GM19238 (cell line): Measurements from ENCODE around the gene B3GNT2.
"Not testable (repeated sequence)": the region's sequence is repeated elsewhere in the genome, so short reads cannot be mapped to it uniquely, and the experiment has no call there.

Source experiments
- DNase-seq: peaks from one replicate; pipeline ENCODE4 v3.0.0; 2011; ENCODE audit warnings: low spot score; ENCODE audit not compliant: insufficient read length

The B3GNT2 gene

DNA sequence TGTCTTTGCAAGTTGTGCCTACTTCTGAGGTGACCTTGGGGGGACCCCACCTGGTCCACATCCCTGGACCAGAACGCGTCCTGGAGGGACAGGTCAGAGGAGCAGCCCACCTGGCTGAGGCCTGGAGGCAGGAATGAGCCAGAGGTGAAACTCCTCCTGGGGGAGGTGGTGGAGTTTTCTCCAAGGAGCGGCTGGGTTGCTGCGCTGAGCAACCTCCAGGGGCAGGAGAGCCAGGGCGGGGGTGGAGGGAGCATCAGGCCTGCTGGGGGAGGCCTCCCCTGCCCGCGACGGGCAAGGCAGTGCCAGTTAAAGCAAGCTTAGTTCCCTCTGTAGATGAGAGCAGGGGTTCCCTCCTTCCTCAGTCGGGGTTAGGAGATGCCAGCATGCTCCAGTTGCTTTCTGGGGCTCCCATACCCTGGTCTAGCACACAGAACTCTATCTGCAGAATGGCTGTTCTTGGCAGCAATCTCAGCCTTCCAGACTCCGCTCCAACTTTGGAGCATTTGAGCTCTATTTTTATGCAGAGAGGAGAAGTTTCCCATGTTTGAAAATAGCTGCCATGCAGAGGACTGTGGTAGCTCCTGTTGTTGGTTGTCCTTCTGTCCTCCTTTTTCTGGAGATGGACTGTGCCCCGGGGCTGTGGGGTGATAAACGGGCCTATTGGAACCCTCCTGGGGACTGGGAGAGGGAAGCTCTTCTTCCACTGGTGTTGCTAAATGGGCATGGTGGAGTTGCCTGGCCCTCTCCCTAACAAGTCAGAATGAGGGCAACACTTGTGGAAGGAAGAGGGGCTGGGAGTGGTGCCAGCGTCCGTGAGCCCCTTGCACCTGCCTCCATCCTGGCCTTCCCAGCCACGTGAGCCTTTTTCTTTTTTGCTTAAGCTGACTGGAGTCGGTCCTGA, 39.1 kb downstream of the B3GNT2 start:
- no peak for DNase-seq

DNA sequence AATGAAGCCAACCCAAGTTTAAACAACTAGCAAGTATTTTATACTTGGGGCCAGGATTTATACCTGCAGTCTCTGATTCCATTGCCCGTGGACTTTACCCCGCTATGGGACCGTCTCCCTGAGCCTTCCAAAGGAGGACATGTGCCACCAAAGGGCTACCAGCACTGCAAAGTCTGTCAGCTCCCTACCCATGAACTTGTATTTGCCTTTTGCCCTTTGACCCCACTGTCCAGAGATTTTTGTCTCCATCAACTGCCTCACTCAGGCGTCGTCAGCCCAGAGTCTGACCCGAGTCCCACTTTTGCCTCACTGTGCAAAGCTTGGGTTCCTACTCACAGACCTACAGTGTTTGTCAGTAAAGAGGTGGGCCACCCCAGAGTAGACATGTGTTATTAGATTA, 40.6 kb downstream of the B3GNT2 start:
- DNase-seq: no peak

DNA sequence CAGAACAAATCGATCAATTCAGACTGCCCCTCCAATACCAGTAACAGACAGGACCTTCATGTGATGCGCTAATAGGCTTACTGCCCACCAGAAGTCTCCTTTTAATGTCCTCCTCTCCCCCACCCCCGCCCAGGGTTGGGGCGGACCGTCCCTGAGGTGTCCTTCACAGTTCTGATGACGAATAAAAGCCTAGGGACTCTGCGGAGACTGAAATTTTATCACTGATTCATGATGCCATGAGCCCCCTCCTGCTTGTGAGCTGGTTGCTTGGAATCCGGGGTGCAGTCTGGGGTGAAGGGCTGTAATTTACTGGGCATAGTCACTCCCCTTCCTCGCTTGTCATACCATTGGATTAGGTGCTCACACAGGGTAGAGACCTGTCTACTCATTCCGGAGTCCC, 42.3 kb downstream of the B3GNT2 start:
- DNase-seq: no peak

DNA sequence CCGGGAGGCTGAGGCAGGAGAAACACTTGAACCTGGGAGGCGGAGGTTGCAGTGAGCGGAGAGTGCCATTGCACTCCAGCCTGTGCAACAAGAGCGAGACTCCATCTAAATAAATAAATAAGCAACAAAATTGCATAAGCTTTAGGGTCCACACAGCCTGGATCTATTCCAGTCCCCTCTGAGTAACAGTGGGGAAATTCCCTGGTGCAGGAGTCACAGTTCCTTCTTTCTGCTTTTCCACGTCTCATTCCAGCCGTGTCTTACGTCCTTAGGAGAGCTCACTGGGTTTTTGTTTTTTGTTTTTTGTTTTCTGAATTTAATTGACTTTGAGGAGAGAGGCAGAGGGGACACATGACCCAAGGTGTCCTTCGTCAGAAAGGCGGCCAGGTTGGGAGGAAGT, 44.6 kb downstream of the B3GNT2 start:
- no peak for DNase-seq

DNA sequence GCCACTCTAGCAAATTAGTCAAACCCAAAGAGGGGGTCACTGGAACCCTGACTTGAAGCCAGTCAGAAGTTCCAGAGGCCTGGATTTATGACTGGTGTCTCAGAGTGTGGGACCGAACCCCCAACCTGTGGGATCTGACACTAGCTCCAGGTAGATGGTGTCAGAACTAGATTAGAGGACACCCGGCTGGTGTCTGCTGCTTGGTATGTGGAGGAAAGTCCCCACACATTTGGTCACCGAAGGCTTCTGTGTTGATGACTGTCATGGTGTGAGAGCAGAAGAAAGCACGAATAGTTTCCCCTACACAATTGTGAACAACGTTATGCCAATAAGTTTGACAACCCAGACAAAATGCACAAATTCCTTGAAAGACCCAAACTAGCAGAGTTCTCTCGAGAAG, 48.1 kb downstream of the B3GNT2 start:
- DNase-seq: no peak

DNA sequence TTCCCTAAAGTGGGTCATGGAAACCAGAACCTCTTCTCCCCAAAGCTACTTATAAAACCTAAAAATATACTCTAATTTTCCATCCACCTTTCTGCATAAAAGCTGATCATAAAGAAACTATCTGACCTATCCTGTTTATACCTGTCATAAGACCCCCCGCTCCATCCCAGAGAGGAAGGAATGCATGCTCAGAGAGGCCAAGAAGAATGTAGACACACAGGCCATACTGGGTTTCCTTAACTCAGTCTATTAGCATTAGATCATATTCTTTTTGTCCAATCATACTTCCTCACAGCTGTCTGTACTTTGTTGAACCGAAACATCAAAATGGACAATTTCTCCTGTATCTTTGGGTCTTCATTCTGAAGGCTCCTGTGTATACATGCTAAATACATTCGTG, 52.3 kb downstream of the B3GNT2 start:
- no peak for DNase-seq

DNA sequence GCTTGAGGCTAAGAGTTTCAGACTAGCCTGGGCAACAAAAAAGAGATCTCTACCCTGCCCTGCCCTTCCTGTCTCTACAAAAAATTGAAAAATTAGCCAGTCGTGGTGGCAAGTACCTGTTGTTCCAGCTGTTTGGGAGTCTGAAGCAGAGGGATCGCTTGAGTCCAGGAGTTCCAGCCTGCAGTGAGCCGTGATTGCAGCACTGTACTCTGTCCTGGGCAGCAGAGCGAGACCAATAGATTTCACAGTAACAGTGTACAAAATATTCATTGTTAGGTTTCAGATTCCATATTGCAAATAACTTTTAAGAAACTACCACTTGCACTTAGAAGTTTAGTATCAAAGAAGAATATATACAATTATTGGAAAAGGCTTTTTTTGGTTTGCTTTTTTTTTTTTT, 54.3 kb downstream of the B3GNT2 start:
- DNase-seq: no peak

DNA sequence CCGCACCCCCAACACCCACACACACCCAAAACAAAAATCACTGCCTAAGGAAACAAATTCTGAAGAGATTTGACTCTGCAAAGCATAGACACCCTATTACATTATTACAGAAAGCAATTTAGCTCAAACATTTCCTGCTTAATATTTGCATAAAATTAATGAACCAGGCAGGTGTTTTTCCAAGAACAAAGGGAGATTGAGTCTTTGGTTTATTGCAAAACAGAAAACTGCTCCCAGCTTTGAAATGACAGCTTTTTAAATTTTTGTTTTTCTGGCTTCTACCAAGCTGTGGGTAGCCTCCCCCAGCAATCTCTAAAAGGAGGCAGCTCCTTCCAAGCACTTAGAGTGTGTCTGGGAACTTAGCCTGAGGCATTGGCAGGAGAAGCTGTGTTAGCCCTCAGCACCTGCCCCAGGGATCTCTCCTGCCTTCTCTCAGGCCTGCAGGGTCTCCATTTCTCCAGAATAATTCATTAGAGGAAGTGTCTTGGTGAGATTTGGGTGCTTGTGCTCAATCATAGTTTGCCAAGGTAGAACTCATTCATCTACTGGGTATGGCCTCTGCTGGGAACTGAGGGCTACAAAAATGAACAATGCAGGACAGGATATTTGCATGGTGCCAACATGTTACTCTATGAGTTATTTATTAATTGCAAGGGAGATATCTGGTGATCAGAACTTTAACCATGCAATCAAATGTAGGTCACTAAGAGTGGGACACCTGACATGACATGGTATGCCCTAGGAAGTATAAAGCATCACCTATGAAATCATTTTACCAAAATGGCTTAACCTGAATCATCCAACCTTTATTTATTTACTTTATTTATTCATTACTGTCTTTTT, 58.7 kb downstream of the B3GNT2 start:
- no peak for DNase-seq

DNA sequence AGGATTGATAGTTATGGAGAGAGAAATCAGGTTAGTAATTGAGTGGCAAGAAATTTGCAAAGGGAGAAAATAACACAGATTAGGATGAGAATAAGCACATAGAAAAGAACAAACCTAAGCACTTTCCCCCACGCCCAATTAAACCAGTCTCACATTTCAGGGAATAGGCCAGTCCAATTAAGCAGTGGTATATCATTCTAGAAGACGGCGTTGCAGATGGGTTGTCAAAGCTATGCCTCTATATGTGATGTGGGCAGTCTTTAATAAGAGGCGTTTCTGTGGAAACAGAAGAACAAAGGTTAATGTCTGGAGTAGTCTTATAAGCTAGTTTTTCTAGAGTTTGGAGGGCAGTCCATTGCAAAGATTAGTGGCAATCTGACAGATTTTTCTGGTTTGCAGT, 61.6 kb downstream of the B3GNT2 start:
- no peak for DNase-seq

DNA sequence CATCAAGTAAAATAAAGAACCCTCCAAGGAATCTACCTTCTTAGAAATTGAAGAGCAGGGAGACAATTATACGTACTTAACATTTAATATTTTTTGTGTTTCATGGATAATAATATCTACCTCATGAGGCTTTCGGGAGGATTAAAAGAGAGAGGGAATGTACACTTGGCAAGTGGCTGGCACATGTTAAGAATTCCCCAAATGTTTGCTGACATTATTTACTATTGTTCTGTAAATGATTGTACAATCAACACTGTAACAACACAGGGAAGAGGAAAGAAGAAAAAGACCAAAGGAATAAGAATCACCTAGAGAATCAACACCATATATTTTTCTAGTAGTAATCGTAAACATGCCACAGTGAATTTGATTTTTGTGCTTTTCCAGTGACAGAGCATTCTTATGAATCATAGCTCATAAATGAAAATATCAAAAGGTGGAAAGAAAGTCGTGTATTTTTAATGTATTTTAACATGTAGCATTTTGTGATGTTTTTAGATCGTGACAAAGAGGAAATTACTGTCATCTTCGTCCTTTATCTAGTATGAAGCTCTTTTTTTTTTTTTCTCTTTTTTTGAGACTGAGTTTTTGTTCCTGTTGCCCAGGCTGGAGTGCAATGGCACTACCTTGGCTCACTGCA, 67.3 kb downstream of the B3GNT2 start:
- DNase-seq: no peak

DNA sequence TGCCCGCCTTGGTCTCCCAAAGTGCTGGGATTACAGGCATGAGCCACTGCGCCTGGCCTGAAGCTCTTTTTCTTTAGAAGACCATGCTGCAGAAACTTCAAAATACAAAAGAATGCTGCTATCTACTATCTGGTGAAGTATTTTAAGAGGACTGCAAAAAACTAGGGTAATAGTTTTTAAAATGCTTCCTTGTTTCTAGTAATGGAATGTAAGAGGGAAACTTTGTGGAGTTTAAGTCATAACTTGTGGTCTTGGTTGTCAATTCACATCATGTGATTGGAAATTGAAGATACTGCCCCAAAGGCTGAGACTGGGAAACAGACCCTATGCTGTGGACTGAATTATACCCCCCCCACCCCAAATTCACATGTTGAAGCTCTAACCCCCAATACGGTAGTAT, 68.3 kb downstream of the B3GNT2 start:
- DNase-seq: no peak

DNA sequence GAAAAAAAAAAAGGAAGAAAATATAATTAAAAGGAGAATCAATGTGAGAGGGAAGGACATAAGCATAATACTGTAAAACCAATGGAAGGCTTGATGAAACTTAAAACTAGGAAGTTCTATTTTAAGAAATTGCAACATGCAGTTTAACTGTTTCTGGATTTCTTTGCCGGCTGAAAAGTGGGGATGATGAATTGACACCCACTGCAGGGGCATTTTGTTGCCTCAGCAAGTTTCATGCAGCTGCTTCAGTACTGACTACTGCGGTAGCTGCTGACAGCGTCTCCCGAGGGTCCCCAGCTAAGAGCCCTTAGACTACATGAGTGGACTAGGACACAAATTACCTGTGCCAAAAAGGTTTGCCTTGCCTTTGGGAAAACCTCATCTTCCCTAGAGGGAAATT, 69.2 kb downstream of the B3GNT2 start:
- DNase-seq: no peak

DNA sequence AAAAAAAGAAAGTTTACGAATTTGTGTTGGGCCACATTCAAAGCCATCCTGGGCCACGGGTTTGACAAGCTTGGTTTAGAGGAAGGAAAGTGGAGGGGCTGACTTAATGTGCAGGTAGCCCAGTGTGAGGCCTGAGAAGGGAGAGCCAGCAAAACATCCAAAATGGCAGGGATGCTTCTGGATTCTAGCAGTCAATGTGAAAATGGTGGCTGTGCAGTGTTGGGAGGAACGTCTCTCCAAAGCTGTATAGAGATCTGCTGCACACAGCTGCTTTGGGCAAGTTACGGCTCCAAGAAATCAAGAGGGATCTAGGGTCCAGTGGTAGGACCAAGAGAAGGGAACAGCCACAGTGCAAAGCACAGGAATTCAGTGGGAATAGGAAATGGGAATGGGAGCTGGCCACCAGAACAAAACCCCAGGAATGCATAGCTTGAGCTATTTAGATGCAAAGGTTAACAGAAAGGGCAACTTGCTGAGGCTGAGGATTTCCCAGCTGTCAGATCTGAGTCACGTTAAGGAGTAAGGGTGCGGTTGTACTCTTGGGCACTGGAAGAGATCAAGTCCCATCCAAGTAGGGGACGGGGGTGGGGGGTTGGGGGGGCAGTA, 70.6 kb downstream of the B3GNT2 start:
- no peak for DNase-seq

DNA sequence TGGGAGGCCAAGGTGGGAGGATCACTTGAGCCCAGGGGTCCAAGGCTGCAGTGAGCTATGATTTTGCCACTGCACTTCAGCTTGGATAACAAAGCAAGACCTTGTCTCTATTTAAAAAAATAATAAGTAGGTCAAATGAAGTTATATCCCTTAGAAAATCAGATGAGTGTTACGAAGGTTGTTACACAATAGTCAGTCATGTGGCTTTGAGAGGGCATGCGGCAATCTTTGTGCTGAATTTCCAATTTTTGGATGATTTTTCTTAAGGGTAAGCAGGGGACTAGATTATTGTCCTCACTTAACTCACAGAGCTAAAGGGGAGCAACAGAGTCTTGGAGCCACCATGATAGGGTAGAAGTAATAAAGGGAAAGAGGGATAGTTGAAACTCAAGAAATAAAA, 71.8 kb downstream of the B3GNT2 start:
- DNase-seq: no peak

DNA sequence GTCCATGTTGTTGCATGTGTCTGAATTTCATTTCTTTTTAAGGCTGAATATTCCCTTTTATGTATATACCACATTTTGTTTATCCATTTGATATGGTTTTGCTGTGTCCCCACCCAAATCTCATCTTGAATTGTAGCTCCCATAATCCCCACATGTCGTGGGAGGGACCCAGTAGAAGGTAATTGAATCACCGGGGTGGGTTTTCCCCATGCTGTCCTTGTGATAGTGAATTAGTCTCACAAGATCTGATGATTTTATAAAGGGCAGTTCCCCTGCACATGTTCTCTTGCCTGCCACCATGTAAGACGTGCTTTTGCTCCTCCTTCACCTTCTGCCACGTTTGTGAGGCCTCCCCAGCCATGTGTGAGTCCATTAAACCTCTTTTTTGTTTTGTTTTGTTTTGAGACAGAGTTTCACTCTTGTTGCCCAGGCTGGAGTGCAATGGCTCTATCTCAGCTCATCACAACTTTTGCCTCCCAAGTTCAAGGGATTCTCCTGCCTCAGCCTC, 72.8 kb downstream of the B3GNT2 start:
- not testable (repeated sequence) for DNase-seq

DNA sequence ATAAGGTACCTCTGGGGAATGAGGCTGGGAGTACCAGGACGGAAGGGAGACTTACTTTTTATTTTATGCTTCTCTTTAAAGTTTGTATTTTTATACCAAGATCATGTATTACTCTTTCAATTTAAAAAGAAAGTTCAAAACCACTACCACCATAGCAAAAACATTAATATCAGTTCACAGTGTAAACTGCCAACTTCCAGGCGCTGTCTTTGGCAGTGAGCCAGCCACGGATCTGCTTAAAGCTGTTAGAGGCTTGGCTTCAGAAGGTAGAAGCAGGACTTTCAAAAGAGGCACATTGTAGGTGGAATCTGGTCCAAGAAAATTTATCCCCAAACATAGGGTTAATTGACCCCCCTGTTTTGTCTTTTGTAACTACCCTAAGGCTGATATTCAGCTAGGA, 74.8 kb downstream of the B3GNT2 start:
- DNase-seq: no peak
